ENCODE results near the gene ARID2. TPM values are rescaled to one million over a fixed set of nuclear protein-coding genes. Genes with fewer than 3 reads are reported as not detected.

Gene ARID2
- total and polyA plus RNA-seq, 10 of the 15 experiments (the other 5 are each of a cell fraction or from before 2014, with no cell fraction given) = 9.2 to 29.8 (median 20.3) TPM

DNA sequence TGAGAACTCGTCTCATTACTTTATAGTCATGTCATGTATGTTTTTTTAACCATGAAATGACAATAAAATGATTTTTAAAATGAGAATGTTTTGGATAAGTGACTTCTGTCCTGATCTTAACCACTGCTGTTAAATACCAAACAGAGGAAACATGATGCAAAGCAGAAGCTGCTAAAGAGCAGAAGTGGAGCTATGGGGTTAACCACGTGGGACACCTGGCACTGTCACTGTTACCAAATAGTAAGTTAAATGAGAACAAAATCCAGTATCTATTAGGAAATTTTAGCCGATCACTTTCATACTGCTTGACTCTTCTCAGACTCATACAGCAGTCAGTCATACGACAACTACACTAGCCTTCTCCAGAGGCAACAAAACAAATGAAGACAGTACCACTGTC lies 178.4 kb downstream of the ARID2 start (continued):
- TF ChIP-seq MTA2 (IDR thresholded peaks at IDR 0.05; ENCODE audit: low read depth) = peak; percentile 10; the same call in 1 of the 2 replicates

DNA sequence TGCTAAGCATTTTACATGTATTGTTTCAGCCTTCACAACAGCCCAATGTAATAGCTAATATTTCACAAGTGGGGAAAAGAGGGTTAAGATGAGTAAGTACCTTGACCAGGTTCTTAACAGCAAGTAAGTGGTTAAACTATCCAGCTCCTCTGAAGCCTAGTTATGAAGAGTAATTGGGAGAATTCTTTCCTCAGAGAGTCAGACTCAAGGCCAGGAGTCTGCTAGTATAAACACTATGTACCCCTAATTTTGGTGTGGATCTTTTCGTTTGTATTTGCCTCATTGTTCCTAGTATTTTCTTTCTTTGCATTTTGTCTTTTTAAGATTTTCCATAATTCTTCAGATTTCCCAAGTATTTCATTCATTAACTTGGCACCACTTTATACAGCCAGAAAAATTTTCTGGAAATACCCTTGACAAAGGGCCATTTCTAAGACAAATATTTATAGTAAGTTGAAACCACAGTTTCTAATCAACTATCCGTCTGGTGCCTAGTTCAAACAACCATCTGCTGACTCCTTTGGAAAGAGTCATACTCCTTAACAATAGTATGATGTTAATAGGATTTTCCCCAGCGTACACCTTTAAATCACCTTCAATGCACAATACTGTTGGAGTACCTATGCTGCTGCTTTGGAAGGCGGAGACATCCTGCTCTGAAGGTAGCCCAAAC lies 179.7 kb downstream of the ARID2 start:
- Histone ChIP-seq H3K4me1 (ENCODE audit: control insufficient read depth, insufficient read depth, low read length) (peaks cover 5% of the 10 kb centered on the region; the same call in 1 of the 2 replicates), H3K27ac (ENCODE audit: control insufficient read depth, insufficient read depth) (no peak overlapping the region), H3K79me2 (ENCODE audit: control insufficient read depth, insufficient read depth, low read length) (no peaks in the 10 kb centered on the region), H4K20me1 (ENCODE audit: control insufficient read depth, insufficient read depth) (no peaks in the 10 kb centered on the region), H3K9me3 (replicated peaks; ENCODE audit: control insufficient read depth, insufficient read depth, low read length) (no peaks in the 10 kb centered on the region), H3K9ac (ENCODE audit: control insufficient read depth, insufficient read depth, low read length) (no peak overlapping the region), H3K4me3 (no peak overlapping the region), H3K36me3 (ENCODE audit: control insufficient read depth in 2 of 2, insufficient read depth in 2 of 2, low read length in 1 of 2) (no peaks in the 10 kb centered on the region), H2AFZ (ENCODE audit: control insufficient read depth, low read depth, low read length) (no peak overlapping the region), H3K27me3 (replicated peaks in 1 of 2; ENCODE audit: control insufficient read depth in 2 of 2, insufficient read depth in 2 of 2, low read length in 1 of 2) (no peaks in the 10 kb centered on the region), H3K4me2 (ENCODE audit: control insufficient read depth, insufficient read depth) (no peak overlapping the region)
- TF ChIP-seq RUNX3 (IDR thresholded peaks at IDR 0.05; ENCODE audit: low read length) = 0 out of 2 replicates have a peak, but pooled peaks have one; percentile 5
- TF ChIP-seq, protein P1, sequence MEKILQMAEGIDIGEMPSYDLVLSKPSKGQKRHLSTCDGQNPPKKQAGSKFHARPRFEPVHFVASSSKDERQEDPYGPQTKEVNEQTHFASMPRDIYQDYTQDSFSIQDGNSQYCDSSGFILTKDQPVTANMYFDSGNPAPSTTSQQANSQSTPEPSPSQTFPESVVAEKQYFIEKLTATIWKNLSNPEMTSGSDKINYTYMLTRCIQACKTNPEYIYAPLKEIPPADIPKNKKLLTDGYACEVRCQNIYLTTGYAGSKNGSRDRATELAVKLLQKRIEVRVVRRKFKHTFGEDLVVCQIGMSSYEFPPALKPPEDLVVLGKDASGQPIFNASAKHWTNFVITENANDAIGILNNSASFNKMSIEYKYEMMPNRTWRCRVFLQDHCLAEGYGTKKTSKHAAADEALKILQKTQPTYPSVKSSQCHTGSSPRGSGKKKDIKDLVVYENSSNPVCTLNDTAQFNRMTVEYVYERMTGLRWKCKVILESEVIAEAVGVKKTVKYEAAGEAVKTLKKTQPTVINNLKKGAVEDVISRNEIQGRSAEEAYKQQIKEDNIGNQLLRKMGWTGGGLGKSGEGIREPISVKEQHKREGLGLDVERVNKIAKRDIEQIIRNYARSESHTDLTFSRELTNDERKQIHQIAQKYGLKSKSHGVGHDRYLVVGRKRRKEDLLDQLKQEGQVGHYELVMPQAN (conservative IDR thresholded peaks at IDR 0.05) = no peak
- TF ChIP-seq, protein P2, sequence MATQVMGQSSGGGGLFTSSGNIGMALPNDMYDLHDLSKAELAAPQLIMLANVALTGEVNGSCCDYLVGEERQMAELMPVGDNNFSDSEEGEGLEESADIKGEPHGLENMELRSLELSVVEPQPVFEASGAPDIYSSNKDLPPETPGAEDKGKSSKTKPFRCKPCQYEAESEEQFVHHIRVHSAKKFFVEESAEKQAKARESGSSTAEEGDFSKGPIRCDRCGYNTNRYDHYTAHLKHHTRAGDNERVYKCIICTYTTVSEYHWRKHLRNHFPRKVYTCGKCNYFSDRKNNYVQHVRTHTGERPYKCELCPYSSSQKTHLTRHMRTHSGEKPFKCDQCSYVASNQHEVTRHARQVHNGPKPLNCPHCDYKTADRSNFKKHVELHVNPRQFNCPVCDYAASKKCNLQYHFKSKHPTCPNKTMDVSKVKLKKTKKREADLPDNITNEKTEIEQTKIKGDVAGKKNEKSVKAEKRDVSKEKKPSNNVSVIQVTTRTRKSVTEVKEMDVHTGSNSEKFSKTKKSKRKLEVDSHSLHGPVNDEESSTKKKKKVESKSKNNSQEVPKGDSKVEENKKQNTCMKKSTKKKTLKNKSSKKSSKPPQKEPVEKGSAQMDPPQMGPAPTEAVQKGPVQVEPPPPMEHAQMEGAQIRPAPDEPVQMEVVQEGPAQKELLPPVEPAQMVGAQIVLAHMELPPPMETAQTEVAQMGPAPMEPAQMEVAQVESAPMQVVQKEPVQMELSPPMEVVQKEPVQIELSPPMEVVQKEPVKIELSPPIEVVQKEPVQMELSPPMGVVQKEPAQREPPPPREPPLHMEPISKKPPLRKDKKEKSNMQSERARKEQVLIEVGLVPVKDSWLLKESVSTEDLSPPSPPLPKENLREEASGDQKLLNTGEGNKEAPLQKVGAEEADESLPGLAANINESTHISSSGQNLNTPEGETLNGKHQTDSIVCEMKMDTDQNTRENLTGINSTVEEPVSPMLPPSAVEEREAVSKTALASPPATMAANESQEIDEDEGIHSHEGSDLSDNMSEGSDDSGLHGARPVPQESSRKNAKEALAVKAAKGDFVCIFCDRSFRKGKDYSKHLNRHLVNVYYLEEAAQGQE (IDR thresholded peaks at IDR 0.05; ENCODE audit: low read depth, low read length) = no peak
- POLR2A ChIA-PET = no interaction called here
- CTCF ChIA-PET = interaction anchor here (1.7 kb wide), 1 partner anchor 366 kb away, joined by 5 read pairs; no protein-coding TSS in a partner anchor
- SMC1A ChIA-PET (ENCODE audit: uncharacterized antibody, unreplicated experiment) = interaction anchor here (1.0 to 1.2 kb wide), 5 partner anchors 10 to 365 kb away, joined by 3 to 7 read pairs (median 4); no protein-coding TSS in a partner anchor
- RAD21 ChIA-PET (ENCODE audit: unreplicated experiment) = interaction anchor here (1.2 kb wide), 1 partner anchor 366 kb away, joined by 3 read pairs; no protein-coding TSS in a partner anchor
- intact Hi-C loops (cut with micrococcal nuclease; ENCODE audit: unreplicated experiment) (no loop called here), in situ Hi-C loops (cut with MboI) (no loop called here)
- no TSS peak for BruUV-seq (replicated peaks)
- ATAC-seq (peak; percentile 23; the same call in 1 of the 3 replicates), DNase-seq (ENCODE audit: low read depth, low spot score) (no peak), FAIRE-seq (no peak)
- 67% methylated on average over 4 of the region's 4 CpGs for WGBS (ENCODE audit: insufficient coverage, insufficient replicate concordance, low lambda C conversion rate, missing lambda C conversion rate)
